Measurements from ENCODE around the gene GPR137B.

- no peak for TF ChIP-seq EZH2 (IDR thresholded peaks at IDR 0.05; ENCODE audit: borderline replicate concordance)
- no peak for TF ChIP-seq CTCF (IDR thresholded peaks at IDR 0.05; ENCODE audit: poor library complexity)
- TF ChIP-seq EZH2phosphoT487 (IDR thresholded peaks at IDR 0.05; ENCODE audit: low read depth, severe bottlenecking, unreplicated experiment) = no peak
Observed at GRCh38 chr1:236144033-236144432, 1.7 kb downstream of the GPR137B start.

Measured in hepatocyte (in vitro differentiated cells).